Stimulated activated CD8-positive, alpha-beta memory T cell treated with anti-CD3 and anti-CD28 coated beads, Interleukin-15, amount 100 ng/mL, for 4 hours (primary cell): Measurements from ENCODE around the gene HCFC1.
"Not testable (repeated sequence)": the region's sequence is repeated elsewhere in the genome, so short reads cannot be mapped to it uniquely, and the experiment has no call there.

Experiments
- DNase-seq, 2 donors: peaks; one replicate each; pipeline ENCODE4 v3.0.0-alpha.2; 2020; ENCODE audit warnings: low read depth in 2 of 2

Gene HCFC1

DNA sequence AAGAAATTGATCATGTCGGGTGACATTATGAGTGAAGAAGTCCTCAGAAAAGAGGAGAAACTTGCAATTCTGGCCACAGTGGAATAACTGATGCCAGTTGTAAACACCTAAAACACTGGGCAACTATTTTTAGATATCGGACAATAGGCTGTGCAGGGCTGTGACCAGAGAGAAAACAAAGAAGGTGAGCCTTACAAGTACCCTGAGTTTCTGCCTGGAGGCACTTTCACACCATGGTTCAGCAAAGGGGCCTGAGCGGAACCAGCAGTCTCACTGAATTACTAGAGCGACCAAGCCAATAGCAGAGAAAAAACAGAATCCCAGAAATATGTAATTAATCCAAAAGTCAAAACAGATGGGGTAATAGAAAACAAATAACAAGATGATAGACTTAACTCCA, 36.9 kb upstream of the HCFC1 start:
- DNase-seq = no peak

DNA sequence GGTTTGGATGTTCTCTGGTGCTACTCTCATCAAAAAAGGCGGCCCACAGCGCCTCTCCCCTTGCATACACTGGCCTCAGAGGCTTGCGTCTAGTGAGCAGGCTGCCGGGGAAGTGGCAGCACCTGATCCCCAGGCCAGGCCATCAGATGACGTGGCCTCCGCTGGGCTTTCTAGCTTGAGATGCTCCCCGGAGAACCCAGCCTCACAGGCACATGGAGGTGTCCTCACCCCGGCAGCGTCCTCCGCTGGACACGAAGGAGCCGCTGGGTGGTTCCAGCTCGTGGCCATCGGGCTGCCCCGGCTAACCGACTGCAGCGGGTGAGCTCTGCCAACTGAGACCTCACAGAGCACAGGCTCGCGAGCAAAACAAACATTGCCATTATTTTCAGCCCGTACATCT, 35.3 kb upstream of the HCFC1 start:
- no peak for DNase-seq

DNA sequence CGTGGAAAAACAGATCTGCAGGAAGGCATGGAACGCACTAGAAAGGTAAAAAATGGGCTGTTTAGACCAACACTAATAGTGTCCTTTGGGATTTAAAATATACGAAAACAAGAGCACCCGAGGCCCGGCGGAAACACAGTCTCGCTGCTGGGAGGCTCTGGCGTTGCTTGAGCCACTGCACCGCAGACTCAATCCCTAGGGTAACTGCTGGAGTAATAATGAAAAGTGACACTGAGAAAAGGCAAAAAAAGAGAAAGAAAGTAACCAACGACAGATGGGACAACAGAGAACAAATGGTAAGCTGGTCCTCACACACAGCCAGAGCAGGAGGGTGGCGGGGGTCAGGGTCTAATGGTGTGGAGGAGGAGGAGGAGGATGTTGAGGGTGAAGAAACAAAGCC, 32.7 kb upstream of the HCFC1 start:
- DNase-seq = no peak

DNA sequence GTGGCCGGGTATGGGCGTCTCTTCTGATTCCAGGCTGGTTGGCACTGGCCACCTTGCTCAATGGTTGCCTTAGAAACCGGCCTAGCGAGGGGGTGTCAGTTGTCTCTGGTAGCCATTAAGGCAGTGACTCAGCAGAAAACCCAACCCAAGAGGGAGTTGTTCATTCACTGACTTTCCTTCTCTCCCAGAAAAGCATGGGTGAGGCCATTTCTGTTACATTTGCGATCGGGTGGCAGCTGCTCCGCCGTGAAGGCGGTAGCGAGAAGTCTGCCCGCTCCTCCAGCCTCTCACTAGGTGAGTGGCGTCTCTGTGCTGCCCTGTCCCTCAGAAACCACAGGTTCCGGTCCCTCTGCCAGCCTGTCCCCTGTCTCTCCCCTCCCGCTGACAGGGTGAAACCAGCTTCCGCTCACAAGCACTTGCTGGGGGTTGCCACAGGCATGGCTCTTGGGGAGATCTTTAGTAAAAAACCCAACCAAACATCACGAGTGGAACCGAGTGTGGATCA, 30.6 kb upstream of the HCFC1 start:
- DNase-seq = peak in 1 of 2 donors; percentile 32

DNA sequence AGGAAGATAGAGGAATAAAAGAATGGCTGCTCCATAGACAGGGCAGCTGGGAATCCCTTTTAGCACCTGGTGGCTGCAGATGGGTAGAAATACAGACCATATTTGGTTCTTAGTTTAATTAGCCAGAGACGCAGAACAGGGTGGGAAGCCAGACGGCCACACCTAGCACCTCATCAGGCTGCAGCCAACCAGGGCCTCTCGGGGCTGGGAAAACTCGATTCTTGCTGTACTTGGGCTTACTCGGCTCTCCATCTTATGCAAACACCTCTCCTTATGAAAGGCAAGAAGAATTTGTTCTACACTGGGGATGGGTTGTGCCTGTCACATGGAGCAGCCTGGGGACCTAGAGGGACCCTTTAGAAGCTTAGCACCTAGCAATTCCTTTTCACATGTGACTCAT, 28.4 kb upstream of the HCFC1 start:
- DNase-seq = no peak

DNA sequence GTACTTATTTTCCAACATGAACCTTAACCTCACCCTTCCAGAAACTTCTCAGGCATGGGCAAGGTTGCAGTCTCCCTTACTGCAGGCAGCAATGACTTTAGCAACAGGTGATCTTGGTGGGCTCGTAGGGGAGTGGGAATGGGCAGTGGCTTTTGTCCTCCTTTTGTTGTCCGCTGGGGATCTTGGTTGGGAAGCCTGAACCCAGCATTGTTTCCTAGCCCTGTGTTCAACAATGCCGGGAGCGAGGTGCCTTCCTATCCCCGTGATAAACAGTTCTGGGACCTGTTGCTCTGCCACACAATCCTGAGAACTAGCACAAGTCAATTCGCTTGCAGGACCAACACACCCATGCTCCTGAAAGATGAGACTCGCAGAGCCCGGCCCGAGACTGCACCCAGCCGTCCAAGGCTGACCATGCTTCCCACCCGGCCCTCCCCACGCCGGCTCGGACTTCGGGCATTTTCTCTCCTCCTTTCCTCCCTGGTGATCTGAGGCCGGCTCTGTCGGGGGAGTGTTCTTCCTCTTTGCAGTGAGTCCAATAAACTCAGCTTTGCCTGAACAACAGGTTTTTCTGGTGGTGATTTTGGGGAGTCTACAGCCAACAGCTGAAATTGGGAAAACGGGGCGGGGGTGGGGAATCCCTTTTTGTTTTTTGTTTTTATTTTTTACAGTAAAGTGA, 27.9 kb upstream of the HCFC1 start:
- no peak for DNase-seq

DNA sequence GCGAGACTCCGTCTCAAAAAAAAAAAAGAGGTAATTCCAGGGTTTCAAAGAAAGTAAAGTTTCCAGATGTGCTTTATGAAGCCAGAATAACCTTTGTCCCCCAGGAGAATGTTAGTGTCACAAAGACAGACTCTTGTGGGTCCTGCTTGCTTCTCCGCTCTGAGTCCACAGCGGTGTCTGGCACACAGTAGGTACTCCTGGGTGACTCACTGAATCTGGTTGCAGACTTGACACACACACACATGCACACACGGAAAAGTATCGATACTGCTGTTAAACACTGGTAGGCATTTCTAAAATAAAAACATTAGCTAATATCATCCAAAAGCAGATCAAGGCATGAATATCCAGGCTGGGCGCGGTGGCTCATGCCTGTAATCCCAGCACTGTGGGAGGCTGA, 23.9 kb upstream of the HCFC1 start:
- no peak for DNase-seq

DNA sequence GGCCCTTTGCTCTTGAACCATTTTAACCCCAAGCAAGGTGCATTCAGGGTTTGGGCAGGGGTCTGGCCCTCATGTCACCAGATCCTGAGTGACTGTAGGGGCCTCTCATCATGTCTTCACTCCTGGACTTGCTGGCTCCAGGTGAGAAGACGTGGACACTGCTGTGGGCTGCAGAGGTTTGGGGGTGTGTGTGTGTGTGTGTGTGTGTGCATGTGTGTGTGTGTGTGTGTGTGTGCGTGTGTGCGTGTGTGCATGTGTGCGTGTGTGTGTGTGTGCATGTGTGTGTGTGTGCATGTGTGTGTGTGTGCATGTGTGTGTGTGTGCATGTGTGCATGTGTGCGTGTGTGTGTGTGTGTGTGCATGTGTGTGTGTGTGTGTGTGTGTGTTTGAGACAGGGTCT, 22.8 kb upstream of the HCFC1 start:
- not testable (repeated sequence) for DNase-seq

DNA sequence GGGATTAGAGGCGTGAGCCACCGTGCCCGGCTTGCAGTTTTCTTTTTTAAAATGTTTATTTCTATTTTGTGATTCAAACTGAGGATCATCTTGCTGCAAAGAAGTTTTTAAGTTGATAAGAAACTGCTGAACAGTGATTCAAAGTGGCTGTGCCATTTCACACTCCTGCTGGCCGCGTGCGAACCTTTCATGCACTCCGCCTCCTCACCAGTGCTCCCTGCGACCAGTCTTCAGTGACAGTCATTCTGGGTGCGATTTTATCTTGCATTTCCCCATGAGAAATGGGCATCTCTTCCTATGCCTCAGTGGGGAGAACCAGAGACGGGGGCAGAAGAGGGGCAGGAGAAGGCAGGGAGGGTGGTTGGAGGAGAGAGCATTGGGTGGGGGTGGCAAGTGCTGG, 22.4 kb upstream of the HCFC1 start:
- DNase-seq = no peak

DNA sequence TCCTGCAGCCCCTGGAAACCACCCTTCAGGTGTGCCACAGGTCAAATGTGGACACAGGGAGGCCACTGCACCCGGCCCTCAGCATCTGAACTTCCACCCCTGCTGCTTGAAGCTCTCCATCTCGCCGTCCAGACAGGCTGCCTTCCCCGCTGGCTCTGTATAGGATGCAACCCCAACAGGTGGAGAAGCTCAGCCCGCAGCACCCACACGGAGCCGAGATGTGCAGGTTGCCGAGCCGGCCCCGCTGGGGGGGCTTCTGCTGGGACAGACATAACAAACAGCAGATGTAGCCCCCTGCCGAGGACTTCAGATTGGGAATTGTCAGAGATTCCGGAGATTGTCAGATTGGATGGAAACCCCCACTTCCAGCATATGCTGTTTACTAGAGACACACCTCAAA, 21.5 kb upstream of the HCFC1 start:
- DNase-seq = no peak

DNA sequence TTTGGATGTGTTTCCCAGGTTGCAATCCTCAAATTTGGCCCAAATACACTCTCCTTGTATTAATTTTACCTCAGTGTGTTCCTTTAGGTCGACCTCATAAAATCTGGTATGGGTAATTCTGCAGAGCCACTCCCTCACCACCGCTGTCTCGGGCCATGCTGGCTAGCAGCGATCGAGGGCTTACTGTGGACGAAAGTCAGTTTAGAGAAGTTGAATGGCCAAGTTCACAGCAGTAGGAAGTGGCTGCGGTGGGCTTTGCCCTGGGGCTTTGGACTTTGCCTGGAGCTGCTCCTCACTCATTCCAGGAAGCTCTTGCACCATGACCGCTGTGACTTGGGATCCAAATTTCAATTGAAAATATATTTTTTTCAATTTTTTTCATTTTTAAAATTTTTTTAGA, 20.6 kb upstream of the HCFC1 start:
- DNase-seq = no peak

DNA sequence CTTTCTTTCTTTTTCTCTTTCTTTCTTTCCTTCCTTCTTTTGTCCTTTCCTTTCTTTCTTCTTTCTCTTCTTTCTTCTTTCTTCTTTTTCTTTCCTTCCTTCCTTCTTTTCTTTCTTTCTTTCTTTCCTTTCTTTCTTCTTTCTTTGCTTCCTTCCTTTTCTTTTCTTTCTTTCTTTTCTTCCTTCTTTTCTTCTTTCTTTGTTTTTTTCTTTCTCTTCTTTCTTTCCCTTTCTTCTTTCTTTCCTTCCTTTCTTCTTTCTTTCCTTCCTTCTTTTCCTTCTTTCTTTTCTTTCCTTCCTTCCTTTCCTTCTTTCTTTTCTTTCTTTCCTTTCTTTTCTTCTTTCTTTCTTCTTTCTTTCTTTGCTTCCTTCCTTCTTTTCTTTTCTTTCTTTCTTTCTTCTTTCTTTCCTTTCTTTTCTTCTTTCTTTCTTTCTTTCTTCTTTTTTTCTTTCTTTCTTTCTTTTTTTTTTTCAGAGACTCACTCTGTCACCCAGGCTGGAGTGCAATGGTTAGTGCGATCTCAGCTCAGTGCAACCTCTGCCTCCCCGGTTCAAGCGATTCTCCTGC, 19.5 kb upstream of the HCFC1 start:
- DNase-seq = no peak

DNA sequence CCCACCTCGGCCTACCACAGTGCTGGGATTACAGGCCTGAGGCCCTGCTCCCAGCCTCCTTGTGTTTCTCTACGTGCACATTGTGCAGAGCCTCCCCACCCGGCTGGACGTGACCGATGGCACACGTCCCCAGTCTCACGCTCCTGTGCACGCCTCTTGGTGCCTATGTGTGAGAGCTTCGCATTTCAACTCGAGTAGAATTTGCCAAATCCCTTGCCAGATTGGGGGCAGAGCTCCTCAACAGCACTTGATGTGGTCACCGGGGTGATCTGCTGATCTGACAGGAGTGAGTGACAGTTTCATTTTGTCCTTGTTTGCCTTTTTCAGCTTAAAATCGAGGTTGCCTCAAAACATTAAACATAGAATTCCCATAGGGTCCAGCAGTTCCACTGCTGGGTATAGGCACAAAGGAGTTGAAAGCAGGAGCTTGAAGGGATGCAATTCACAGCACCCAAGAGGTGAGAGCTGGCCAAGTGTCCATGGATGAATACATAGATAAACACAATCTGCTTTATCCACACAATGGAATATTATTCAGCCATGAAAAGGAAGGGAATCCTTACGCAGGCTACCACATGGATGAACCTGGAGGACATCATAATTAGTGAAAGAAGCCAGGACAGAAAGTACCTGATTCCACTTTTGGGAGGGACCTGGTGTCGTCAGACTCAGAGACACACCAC, 18.5 kb upstream of the HCFC1 start:
- DNase-seq = no peak

DNA sequence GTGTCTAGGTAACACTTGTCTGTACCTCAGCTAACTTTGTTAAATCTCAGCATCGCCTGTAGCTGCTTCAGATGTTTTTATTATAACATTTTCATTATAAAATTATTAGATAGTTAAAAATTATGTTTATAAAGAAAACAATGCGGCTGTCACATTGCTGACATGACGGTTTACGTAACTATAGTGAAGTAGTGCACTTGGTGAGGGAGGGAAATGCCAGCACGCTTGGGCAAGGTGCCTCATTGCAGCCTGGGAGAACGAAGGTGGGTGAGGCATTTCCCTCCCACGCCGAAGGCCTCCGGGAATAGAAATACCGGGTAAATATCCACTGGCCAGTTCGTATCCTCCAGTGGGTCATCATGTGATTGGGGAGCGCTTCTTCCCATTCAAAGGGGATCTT, 16.9 kb upstream of the HCFC1 start:
- no peak for DNase-seq

DNA sequence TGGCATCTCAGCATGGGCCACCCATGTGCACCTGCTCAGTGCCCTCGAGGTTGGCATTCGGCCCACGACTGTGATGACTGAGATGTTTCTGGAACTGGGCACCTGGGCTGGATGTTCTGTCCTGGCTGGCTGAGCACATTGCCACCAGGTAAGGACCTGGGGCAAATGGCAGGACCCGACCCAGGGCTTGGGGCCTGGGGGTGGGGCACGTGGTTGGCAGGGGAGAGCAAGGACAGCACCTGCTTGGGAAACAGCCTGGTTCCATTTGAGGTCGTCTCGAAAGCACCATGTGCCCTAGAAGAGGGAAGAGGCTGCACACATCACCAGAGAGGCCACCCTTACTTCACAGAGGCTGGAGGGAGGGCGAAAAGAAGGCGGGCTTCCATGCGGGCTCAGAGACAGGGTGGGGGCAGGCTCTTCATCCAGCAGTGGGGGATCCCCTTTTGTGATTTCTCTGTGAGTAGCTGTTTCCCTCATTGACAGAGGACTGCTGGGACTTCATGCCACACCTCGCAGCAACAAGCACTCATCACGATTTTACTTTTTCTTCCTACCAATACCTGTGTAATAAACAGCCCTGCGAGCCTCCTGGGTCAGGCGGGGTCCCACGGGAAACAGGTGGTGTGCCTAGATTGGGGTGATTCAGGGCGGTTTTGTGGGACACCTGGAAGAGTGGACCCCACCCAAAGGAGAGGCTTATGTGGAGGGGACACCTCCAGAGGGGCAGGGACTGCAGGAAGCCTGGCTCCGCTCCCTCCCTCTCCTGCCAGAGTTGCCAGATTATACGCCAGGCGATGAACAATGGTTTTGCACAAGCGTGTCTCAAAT, 12.9 kb upstream of the HCFC1 start:
- no peak for DNase-seq

DNA sequence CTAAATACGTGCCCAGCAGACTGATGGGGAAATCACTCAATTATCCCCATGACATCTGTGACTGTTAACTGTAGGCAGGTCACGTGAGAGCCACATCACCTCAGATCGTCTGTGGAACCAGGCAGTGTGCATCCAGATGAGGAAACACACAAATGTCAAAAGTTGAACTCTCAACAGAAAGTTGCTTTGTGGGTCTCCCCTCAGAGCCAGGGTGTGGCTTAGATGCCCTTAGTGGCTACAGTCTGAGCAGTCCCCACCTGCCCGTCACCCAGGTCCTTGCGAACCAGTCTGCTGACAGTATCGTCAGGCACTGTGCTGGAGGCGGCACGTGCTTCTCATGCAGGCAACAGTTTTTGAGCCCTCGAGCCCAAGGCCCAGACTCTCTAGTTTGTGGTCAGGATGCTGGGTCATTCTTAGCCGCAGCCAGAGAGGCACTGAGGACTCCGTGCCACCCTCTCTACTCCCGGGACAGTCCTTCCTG, 11.7 kb upstream of the HCFC1 start:
- no peak for DNase-seq

DNA sequence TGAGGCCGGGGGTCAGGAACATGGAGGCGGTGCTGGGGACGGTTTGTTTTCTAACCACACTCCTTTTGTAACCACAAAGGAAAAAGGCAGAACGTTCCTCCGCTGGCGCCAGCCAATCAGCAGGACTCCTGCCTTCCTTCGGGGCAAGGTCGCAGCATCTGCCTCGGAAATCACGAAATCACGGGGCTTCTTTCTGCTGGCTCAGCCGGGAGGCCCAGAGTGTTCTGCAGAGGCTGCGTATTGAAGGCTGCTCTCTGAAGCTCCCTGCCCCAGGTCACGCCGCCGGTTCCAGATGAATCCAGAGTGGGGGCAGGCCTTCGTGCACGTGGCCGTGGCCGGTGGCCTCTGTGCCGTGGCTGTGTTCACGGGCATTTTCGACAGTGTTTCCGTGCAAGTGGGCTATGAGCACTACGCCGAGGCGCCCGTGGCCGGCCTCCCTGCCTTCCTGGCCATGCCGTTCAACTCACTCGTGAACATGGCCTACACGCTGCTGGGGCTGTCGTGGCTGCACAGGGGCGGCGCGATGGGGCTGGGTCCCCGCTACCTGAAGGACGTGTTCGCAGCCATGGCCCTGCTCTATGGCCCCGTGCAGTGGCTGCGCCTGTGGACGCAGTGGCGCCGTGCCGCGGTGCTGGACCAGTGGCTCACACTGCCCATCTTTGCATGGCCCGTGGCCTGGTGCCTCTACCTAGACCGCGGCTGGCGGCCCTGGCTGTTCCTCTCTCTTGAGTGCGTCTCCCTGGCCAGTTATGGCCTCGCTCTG, 10.3 kb upstream of the HCFC1 start:
- no peak for DNase-seq

DNA sequence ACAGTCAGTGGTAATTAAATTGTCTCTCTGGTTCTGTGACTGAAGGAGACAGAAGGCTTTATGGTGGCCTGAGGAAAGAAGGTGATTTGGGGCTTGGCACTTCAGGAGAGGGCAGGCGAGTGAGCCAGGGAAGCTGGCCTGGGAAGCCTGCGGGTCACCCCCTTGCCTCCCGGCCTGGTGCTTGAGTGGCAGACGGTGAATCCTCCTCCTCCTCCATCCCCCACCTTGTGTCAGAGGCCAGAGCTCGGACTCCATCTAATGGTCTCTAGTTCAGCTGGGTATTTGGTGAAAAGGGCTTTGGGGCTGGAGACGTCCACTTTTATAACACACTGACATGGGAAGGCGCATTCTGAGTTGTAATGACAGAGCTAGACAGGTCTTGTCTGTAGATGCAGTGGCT, 9.6 kb upstream of the HCFC1 start:
- no peak for DNase-seq

DNA sequence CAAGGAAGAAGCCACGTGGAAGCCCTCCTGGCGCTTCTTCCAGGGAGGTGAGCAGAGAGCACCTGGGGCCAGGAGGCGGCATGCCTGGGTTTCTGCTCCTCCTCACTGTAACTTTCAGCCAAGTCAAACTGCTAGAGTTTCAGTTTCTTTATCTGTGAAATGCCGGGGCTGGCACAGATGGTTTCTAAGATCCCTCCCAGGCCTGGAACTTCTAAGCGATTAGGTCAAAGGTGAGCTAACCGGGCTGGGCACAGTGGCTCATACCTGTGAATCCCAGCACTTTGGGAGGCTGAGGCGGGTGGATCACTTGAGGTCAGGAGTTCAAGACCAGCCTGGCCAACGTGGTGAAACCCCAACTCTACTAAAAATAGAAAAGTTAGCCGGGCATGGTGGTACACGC, 8.8 kb upstream of the HCFC1 start:
- DNase-seq = not testable (repeated sequence)

DNA sequence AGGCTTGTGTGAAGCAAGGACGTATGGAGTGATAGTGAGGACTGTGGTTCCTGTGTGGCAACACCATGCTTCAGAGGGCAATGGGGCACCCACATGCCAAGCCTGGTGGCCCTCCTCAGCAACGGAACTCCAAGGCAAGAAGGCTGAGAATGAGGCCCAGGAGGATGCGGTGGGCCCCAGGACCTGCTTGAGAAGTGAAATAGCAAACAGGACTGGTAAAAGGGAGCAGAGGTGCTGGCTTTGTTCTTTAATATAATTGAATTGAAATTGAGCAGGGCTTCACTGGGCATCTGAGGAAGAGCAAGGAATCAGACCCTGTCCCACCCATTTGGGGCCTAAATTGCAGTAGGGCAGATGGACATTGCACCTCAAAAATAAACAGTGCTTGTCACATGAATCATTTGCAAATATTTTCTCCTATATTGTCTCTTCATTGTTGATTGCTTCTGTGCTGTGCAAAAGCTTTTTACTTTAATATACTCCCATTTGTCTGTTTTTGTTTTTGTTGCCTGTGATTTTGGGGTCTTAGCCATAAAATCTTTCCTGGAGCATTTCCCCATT, 3.2 kb upstream of the HCFC1 start:
- no peak for DNase-seq
